Stimulated activated CD8-positive, alpha-beta memory T cell treated with anti-CD3 and anti-CD28 coated beads, Interleukin-7, amount 100 ng/mL, for 48 hours (primary cell): ENCODE data around the gene HLA-E.
"Not testable (repeated sequence)": the region's sequence is repeated elsewhere in the genome, so short reads cannot be mapped to it uniquely, and the experiment has no call there.

Source experiments
- DNase-seq, 2 donors: peaks; one replicate each; pipeline ENCODE4 v3.0.0-alpha.2; 2020; ENCODE audit warnings: low read depth in 1 of 2; ENCODE audit errors: extremely low read depth in 1 of 2

Gene HLA-E

GRCh38 chr6:30480536-30481156, 8.7 kb upstream of the HLA-E start:
- no peak for DNase-seq

GRCh38 chr6:30481211-30481964, 7.9 kb upstream of the HLA-E start:
- DNase-seq = no peak

GRCh38 chr6:30481965-30482644, 7.2 kb upstream of the HLA-E start:
- peak in 1 of 2 donors; percentile 69 for DNase-seq

- no peak for DNase-seq
Measured at GRCh38 chr6:30483677-30484279, 5.5 kb upstream of the HLA-E start.

GRCh38 chr6:30485236-30485635, 4.1 kb upstream of the HLA-E start:
- DNase-seq = no peak

- no peak for DNase-seq
Measured at GRCh38 chr6:30487926-30488325, 1.4 kb upstream of the HLA-E start.

- not testable (repeated sequence) for DNase-seq
Measured at GRCh38 chr6:30488697-30489080, 620 bp upstream of the HLA-E start.

- peak; percentile 61 to 73 for DNase-seq
Measured at GRCh38 chr6:30490026-30490876, 942 bp downstream of the HLA-E start.

GRCh38 chr6:30491291-30491953, 2.1 kb downstream of the HLA-E start:
- not testable (repeated sequence) for DNase-seq

GRCh38 chr6:30491991-30492952, 3.0 kb downstream of the HLA-E start:
- no peak for DNase-seq

GRCh38 chr6:30493643-30494250, 4.4 kb downstream of the HLA-E start:
- DNase-seq = no peak

GRCh38 chr6:30494291-30494861, 5.1 kb downstream of the HLA-E start:
- DNase-seq = no peak

- not testable (repeated sequence) for DNase-seq
Measured at GRCh38 chr6:30495060-30495459, 5.8 kb downstream of the HLA-E start.

GRCh38 chr6:30495993-30496392, 6.7 kb downstream of the HLA-E start:
- DNase-seq = no peak

GRCh38 chr6:30497261-30497599, 7.9 kb downstream of the HLA-E start:
- not testable (repeated sequence) for DNase-seq

- no peak for DNase-seq
Measured at GRCh38 chr6:30497714-30498113, 8.4 kb downstream of the HLA-E start.

- not testable (repeated sequence) for DNase-seq
Measured at GRCh38 chr6:30498705-30499104, 9.4 kb downstream of the HLA-E start.
